Transverse colon (tissue), 4 donors: Measurements from ENCODE around the gene RIN2.

Experiments used
- CTCF ChIP-seq, 5 experiments: fragments of 200-600 bp in 3 of 5; fragments of 450-650 bp in 2 of 5; sonication (generic) in 3 of 5; IDR thresholded peaks; 1 replicate in 2 of 5; 2 replicates in 3 of 5; pipeline ENCODE4 v1.5.1; 2016 to 2017; ENCODE audit warnings: antibody characterized with exemption in 5 of 5, inconsistent platforms in 3 of 5, mild to moderate bottlenecking in 2 of 5, moderate library complexity in 1 of 5
- POLR2AphosphoS5 ChIP-seq, 3 donors: sonication (generic); formaldehyde crosslinking; IDR thresholded peaks; one replicate each; pipeline ENCODE4 v1.6.1; 2016; ENCODE audit warnings: antibody characterized with exemption in 3 of 3

DNA sequence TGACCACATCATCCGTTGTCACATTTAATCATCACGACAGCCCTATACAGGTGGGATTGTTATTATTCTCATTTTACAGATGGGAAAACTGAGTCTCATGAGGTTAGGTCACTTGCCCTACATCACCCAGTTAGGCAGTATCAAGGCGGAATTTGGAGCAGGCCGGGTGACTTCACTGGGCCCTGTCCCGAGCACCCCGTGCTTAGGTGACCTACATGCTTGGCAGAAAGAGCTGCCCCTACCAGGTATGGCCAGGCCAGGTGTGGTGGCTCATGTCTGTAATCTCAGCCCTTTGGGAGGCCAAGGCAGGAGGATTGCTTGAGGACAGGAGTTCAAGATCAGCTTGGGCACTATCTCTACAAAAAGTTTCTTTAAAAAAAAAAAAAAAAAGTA, 44.0 kb downstream of the RIN2 start:
- no peak for TF ChIP-seq CTCF (IDR thresholded peaks at IDR 0.05)
- no peak for TF ChIP-seq POLR2AphosphoS5 (IDR thresholded peaks at IDR 0.05)
